HG02763 (cell line): ENCODE measurements around the gene NEUROD2.
"Not testable (repeated sequence)": the region's sequence is repeated elsewhere in the genome, so short reads cannot be mapped to it uniquely, and the experiment has no call there.

Experiments
- ATAC-seq: cut with Tn5 transposase; IDR thresholded peaks from one replicate; pipeline ENCODE4 v1.9.1; 2021; ENCODE audit warnings: mild to moderate bottlenecking, moderate library complexity; ENCODE audit not compliant: unreplicated experiment

NEUROD2 gene

GRCh38 chr17:39603304-39604016 is 4.3 kb downstream of the NEUROD2 start:
- ATAC-seq = no peak

GRCh38 chr17:39602533-39603303 is 5.0 kb downstream of the NEUROD2 start:
- no peak for ATAC-seq

GRCh38 chr17:39601758-39602532 is 5.8 kb downstream of the NEUROD2 start:
- ATAC-seq = no peak

GRCh38 chr17:39600997-39601597 is 6.6 kb downstream of the NEUROD2 start:
- no peak for ATAC-seq

- no peak for ATAC-seq
Measured at GRCh38 chr17:39600288-39600996, 7.3 kb downstream of the NEUROD2 start.

- ATAC-seq = no peak
Measured at GRCh38 chr17:39599665-39600231, 8.0 kb downstream of the NEUROD2 start.

GRCh38 chr17:39599004-39599664 is 8.6 kb downstream of the NEUROD2 start:
- ATAC-seq = no peak

GRCh38 chr17:39598630-39599003 is 9.1 kb downstream of the NEUROD2 start:
- ATAC-seq = no peak

- ATAC-seq = no peak
Measured at GRCh38 chr17:39598047-39598481, 9.7 kb downstream of the NEUROD2 start.

GRCh38 chr17:39597372-39598046 is 10.2 kb downstream of the NEUROD2 start:
- no peak for ATAC-seq

GRCh38 chr17:39596543-39597267 is 11.0 kb downstream of the NEUROD2 start:
- no peak for ATAC-seq

GRCh38 chr17:39595928-39596510 is 11.7 kb downstream of the NEUROD2 start:
- no peak for ATAC-seq

GRCh38 chr17:39595294-39595693 is 12.4 kb downstream of the NEUROD2 start:
- no peak for ATAC-seq

- no peak for ATAC-seq
Measured at GRCh38 chr17:39593371-39593770, 14.3 kb downstream of the NEUROD2 start.

GRCh38 chr17:39591958-39592954 is 15.5 kb downstream of the NEUROD2 start:
- no peak for ATAC-seq

- not testable (repeated sequence) for ATAC-seq
Measured at GRCh38 chr17:39590180-39590579, 17.5 kb downstream of the NEUROD2 start.

GRCh38 chr17:39582658-39583057 is 25.1 kb downstream of the NEUROD2 start:
- ATAC-seq = no peak
